HG02981 (cell line): ENCODE data around the gene ZNF614.
"Not testable (repeated sequence)": the region's sequence is repeated elsewhere in the genome, so short reads cannot be mapped to it uniquely, and the experiment has no call there.

Experiments used
- ATAC-seq: cut with Tn5 transposase; IDR thresholded peaks from one replicate; pipeline ENCODE4 v1.9.1; 2021; ENCODE audit warnings: mild to moderate bottlenecking, moderate library complexity; ENCODE audit not compliant: unreplicated experiment

The ZNF614 gene

GRCh38 chr19:52028027-52028779 lies at the start of gene ZNF614:
TSS of gene ZNF614 (minus strand) at chr19:52028379. CDS start at chr19:52025745, 2,634 bp downstream.
- ATAC-seq, result peak; percentile 81

GRCh38 chr19:52070496-52070895 lies 42.3 kb upstream of the ZNF614 start:
- ATAC-seq, result no peak

GRCh38 chr19:52069653-52070052 lies 41.5 kb upstream of the ZNF614 start:
- no peak for ATAC-seq

- no peak for ATAC-seq
Observed at GRCh38 chr19:52066258-52066863, 38.2 kb upstream of the ZNF614 start.

- no peak for ATAC-seq
Observed at GRCh38 chr19:52065399-52065798, 37.2 kb upstream of the ZNF614 start.

GRCh38 chr19:52056480-52056879 lies 28.3 kb upstream of the ZNF614 start:
- ATAC-seq, result not testable (repeated sequence)

- ATAC-seq, result not testable (repeated sequence)
Observed at GRCh38 chr19:52051736-52052135, 23.6 kb upstream of the ZNF614 start.

- ATAC-seq, result peak; percentile 77
Observed at GRCh38 chr19:52048555-52049501, 20.6 kb upstream of the ZNF614 start, which contains the start of gene ZNF432. TSS of gene ZNF432 (minus strand) at chr19:52048838. CDS start at chr19:52046868, 1,970 bp downstream.

GRCh38 chr19:52039169-52039568 lies 11.0 kb upstream of the ZNF614 start:
- no peak for ATAC-seq

- ATAC-seq, result no peak
Observed at GRCh38 chr19:52034051-52034728, 6.0 kb upstream of the ZNF614 start.

- peak; percentile 19 for ATAC-seq
Observed at GRCh38 chr19:52028780-52029123, 573 bp upstream of the ZNF614 start.

- not testable (repeated sequence) for ATAC-seq
Observed at GRCh38 chr19:52026255-52026990, 1.8 kb downstream of the ZNF614 start.

GRCh38 chr19:52024478-52024877 lies 3.7 kb downstream of the ZNF614 start:
- not testable (repeated sequence) for ATAC-seq

- no peak for ATAC-seq
Observed at GRCh38 chr19:52022193-52022592, 6.0 kb downstream of the ZNF614 start.

GRCh38 chr19:52020506-52020905 lies 7.7 kb downstream of the ZNF614 start:
- ATAC-seq, result no peak

- ATAC-seq, result no peak
Observed at GRCh38 chr19:52010674-52011073, 17.5 kb downstream of the ZNF614 start.

- ATAC-seq, result peak; percentile 86
Observed at GRCh38 chr19:52007806-52008557, 20.2 kb downstream of the ZNF614 start, which contains the start of gene ZNF615. TSS of gene ZNF615 (minus strand) at chr19:52008211. CDS start at chr19:52003711, 4,500 bp downstream.

- no peak for ATAC-seq
Observed at GRCh38 chr19:52007451-52007805, 20.8 kb downstream of the ZNF614 start.

- ATAC-seq, result no peak
Observed at GRCh38 chr19:51994048-51994644, 34.0 kb downstream of the ZNF614 start.
